IPS-NIHi7 (cell line): ENCODE results near the gene VWC2L.

Experiments used
- DNase-seq: peaks from one replicate; pipeline ENCODE4 v3.0.0; 2012; ENCODE audit warnings: mixed read lengths; ENCODE audit errors: extremely low spot score

The VWC2L gene

DNA sequence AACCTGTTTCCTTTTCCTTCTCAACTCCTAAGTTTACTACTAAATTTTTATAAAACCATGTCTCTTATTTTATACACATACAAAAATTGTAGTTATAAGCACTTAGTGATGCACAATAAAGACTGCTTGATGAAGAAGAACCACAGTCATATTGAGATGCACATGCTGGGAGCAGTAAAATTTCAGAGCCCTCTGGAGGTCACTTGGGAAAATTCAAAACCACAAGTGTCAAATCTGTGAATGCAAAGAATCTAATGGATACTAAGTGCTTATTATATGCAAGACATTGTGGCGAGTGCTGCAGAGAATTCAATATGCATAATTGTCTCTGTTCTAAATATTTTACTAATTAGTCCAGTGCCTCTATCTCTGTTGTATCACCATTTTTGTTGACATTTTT, 180.5 kb downstream of the VWC2L start:
- no peak for DNase-seq

DNA sequence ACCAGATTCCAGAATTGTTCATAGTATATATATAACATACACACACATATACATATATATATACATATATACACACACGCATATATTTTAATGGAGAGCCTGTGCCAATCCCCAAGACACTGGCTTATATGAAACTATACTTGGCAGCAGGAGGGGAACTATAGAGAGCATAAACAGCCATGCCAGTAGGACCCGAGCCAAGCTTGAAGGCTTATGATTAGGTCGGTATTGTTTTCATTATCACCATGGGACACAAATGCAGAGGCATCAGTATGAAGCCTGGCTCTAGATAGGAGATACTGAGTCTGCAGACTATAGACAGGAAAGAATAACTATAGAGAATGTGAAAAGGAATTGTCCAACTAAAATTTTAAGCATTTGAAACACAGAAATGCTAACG, 181.2 kb downstream of the VWC2L start:
- no peak for DNase-seq

DNA sequence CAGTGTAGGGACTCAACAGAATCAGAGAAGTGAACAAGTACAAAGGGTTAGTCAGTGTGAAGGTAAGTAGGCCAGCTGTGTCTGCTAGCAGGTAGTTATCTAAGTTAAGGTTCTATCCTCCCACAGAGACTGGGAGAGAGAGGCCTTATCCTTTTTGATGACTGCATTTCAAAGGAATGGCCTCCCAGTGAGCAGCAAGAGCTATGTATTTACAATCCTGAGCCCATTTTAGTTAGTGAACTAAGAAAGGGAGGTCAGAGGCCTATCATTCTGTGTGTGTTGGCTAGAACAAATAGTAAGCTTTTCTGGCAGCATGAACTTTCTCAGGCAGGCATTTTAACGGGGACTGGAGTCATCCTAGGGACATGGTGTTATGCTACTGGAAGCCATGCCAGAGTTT, 182.9 kb downstream of the VWC2L start:
- peak; percentile 46 for DNase-seq

DNA sequence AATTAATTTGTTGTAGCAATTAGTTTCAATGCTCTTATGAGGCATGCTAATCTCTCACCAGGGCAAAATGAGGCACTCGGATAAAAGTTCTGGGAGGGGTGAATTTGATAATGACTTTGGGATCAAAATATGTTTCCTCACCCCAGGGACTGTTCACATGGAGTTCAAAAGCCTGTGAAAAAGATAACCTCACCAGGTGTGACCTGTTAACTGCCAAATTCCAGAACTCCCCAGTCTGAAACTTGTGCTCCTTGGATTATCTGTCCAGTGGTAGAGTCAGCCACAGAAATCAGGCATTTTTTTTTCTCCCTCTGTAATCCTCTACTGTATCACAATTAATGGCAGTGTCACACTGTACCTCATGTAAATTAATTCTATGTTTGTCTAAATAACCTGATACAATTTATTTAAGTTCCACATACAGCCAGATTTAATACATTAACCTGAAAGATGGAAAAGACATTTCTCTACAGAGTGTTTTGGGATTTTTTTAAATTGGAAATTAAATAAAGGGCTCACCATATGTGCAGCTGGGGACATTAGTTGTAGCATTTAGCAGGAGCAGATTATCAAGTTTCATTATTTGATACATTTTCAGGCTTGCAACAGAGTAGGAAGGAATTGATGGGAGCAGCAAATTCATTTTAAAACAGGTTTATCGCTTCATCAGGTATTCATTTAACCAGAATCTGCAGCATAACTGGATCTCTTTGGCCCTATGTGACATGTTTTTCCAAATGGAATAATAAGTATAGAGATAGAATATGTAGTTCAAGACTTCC, 191.2 kb downstream of the VWC2L start:
- no peak for DNase-seq

DNA sequence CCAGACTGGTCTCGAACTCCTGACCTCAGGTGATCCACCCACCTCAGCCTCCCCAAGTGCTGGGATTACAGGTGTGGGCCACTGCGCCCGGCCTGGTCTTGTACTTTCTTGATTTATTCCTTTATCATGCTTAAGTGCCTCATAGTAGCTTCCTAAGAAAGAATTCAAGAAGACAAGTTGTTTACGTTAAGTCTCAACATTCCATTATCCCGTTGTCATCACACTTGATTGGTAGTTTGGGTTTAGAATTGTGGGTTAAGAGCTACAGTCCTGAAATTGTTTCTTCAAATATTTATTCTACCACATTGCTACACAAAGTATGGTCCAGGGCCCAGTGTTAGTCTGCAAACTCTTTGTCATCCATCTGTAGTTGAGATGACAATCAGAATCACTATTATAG, 194.0 kb downstream of the VWC2L start:
- DNase-seq: no peak

DNA sequence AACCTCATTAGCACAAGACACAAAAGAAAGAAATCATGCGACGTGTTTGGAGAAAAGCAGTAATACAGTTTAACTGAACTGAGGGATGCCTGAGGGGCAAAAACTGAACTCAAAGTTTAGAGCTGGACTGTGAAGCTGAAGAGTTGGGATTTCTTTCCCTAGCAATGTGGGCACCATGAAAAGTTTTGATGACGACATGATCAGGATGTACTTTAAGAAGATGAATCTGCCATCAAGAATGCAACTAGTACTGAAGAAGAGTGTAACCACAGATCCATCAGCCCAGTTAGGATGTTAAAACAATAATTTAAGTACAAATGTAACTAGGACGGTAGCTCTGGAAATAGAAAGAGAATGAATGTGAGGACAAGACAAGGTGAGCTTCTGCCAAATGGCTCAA, 196.2 kb downstream of the VWC2L start:
- DNase-seq: no peak

DNA sequence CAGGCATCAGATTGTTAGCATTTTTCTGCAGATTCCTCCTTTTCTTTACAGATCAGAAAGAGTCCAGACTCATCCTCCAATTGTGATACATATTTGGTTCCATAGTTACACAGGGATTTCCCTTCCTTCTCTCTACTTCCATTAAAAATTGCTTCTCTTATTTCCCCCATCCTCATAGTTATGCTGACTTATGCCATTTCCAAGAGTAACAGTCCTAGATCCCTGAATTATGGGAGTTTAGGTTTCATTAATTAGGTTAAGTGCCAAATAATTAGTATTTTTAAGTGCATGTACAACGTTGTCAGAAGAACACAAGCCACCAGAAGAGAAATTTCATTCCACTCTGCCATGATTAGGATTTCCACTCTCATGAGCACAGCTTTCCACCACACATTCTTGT, 200.2 kb downstream of the VWC2L start:
- no peak for DNase-seq

DNA sequence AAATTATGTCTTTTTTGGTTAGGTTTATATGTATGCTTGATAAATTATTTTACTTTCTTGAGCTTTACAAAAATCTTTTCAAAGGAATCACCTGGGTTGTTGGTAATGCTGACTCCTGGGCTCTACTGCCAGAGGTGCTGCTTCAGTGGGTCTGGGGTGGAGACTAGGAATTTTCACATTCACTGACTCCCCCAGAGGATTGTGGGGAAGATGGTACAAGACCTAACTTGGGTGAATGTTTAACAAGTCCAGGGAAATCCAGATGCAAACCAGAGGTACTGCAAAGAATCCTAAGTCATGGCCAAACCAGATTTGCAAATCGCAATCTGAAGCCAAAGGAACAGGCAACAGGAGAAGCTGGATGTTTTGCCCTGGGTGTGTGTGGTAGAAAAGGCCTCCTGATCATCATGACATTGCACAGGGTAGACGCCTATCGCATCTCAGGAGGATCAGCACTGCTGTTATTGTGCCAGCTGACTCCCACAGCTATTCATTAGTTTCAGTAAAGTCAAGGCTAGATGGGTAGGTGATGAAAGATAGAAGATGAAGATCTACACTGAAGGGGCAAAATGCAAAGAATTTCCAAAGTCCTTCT, 213.4 kb downstream of the VWC2L start:
- no peak for DNase-seq

DNA sequence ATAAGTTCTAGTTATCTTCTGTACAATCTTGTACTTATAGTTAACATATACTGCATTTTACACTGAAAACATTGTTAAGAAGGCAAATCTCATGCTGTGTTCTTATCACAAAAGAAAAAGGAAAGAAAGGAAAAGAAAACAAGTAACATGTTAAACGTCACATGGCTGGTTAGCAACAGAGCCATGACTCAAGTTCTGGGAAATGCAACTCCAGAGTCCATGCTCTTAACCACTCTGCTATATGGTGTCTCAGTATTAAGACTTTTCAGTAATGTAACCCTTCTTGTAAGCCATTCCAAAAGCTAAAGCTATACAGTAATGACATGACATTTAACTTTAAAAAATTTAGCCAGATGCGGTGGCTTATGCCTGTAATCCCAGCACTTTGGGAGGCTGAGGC, 217.2 kb downstream of the VWC2L start:
- DNase-seq: no peak
